Heart right ventricle (tissue), 16 donors: Measurements from ENCODE around the gene SPTLC1. TPM values are rescaled to one million over a fixed set of nuclear protein-coding genes. Genes with fewer than 3 reads are reported as not detected.

Source experiments
- ATAC-seq, 8 donors: fragments of 200-7000 bp; cut with Tn5 transposase; one replicate each; pipeline ENCODE4 v1.9.1; 2020; ENCODE audit warnings: mild to moderate bottlenecking in 8 of 8, moderate library complexity in 8 of 8, moderate number of reproducible peaks in 1 of 8
- DNase-seq, 2 donors: peaks; one replicate each; pipeline ENCODE4 v3.0.0-alpha.2; 2020
- H3K27ac ChIP-seq, 10 donors: fragments of 200-600 bp; sonication (generic) in 2 of 10; one replicate each; pipeline versions ENCODE4 v1.5.0 to v1.8.0; 2020 to 2022; ENCODE audit warnings: mild to moderate bottlenecking in 3 of 10
- H3K27me3 ChIP-seq, 7 donors: fragments of 200-600 bp; one replicate each; pipeline ENCODE4 v1.8.0; 2021 to 2022; ENCODE audit warnings: mild to moderate bottlenecking in 2 of 7
- H3K36me3 ChIP-seq, 9 donors: fragments of 200-600 bp; sonication (generic) in 1 of 9; one replicate each; pipeline versions ENCODE4 v1.5.0 to v1.8.0; 2020 to 2022; ENCODE audit warnings: mild to moderate bottlenecking in 2 of 9
- H3K4me1 ChIP-seq, 9 donors: fragments of 200-600 bp; sonication (generic) in 1 of 9; one replicate each; pipeline versions ENCODE4 v1.5.0 to v1.8.0; 2020 to 2022; ENCODE audit warnings: mild to moderate bottlenecking in 4 of 9
- H3K4me3 ChIP-seq, 10 donors: fragments of 200-600 bp; sonication (generic) in 2 of 10; one replicate each; pipeline versions ENCODE4 v1.5.0 to v1.8.0; 2020 to 2022; ENCODE audit warnings: mild to moderate bottlenecking in 7 of 10, moderate library complexity in 2 of 10
- H3K9me3 ChIP-seq, 11 donors: fragments of 200-600 bp in 10 of 11; sonication (generic) in 2 of 11; one replicate each; pipeline versions ENCODE4 v1.5.0 to v1.8.0; 2013 to 2022; ENCODE audit warnings: mild to moderate bottlenecking in 2 of 11, control low read depth in 1 of 11, moderate library complexity in 1 of 11
- CTCF ChIP-seq, 9 donors: fragments of 200-600 bp; sonication (generic) in 2 of 9; IDR thresholded peaks; one replicate each; pipeline versions ENCODE4 v1.5.0 to v1.8.0; 2021 to 2022; ENCODE audit warnings: antibody characterized with exemption in 9 of 9, mild to moderate bottlenecking in 5 of 9, moderate library complexity in 1 of 9
- WGBS, 2 donors: extraction: QIAGEN DNeasy Blood & Tissue Kit; methylation state at CpG; one replicate each; pipeline ENCODE4 v1.1.7; 2013; ENCODE audit warnings: inconsistent platforms in 1 of 2; 5-methylcytosine and 5-hydroxymethylcytosine counted together
- intact Hi-C, 10 donors: fragments of 100-400 bp; cut with DNase I; formaldehyde crosslinking; loops; one replicate each; pipeline versions ENCODE4 v1.11.1 to v1.14.2; 2022
- polyA plus RNA-seq, 2 donors: library from polyadenylated mRNA; stranded (reverse); fragments of 200-250 nt; gene quantifications; one replicate each; pipeline ENCODE4 v1.2.3, GENCODE V29; 2013
- total RNA-seq, 10 donors: library from RNA; stranded (reverse); fragmentation: NEBNext Ultra II Directional in 3 of 10; extraction: Animal tissue kit (Norgen Biotek cat#: 25700) in 3 of 10; gene quantifications; one replicate each; pipeline versions ENCODE4 v1.2.1 to v1.2.4, GENCODE V29; 2021 to 2023
- donor health status: Arrhythmogenic right ventricular cardiomyopathy.
- donor health status: ischemic (EF 13 %, LVEDD 7.1; RV severe dilation, severe dysfunction).
- donor health status: healthy with polysubstance abuse.
- donor health status: DM: no; HTN: yes; CAD: no.
- donor health status: DM: no; HTN: no; CAD: no.
- donor health status: ischemic (EF 25% LVEDD 6.9; RV normal size, moderate dysfunction).
- donor health status: ischemic (EF 25% LVEDD 5.7; RV mildly dilated, moderate dysfunction).
- donor health status: healthy.
- donor health status: DM: yes; HTN: yes; CAD: no.
- donor health status: Ischemic cardiomyopathy.
- donor health status: ischemic (EF 35%, LVEDD 5.7; RV mildly dilated, moderate dysfunction).
- donor health status: nonischemic (EF 11% LVEDD 7.7; RV severe dilation, severe dysfunction).
- donor health status: DM: yes; HTN: yes; CAD: no.
- donor health status: PGD.
- donor health status: ischemic (EF 29% LVEDD 5.4; RV normal size, mild dysfunction).
- donor health status: nonischemic (EF 23%, LVEDD 6.1; RV moderate dilation, normal function).

The SPTLC1 gene
- total and polyA plus RNA-seq, 12 donors: 17.1 to 28.1 (median 23.0) TPM

- H3K27ac ChIP-seq: peak overlapping the region in 1 of 10 donors; percentile 70
- H3K4me1 ChIP-seq: no peaks in the 10 kb centered on the region
- H3K27me3 ChIP-seq: no peaks in the 10 kb centered on the region
Measured at GRCh38 chr9:92035146-92035545, 80.1 kb downstream of the SPTLC1 start.

GRCh38 chr9:92033991-92034390 lies 81.2 kb downstream of the SPTLC1 start:
- TF ChIP-seq CTCF (IDR thresholded peaks at IDR 0.05): no peak
- no peaks in the 10 kb centered on the region for H3K4me1 ChIP-seq
- no peak overlapping the region for H3K27ac ChIP-seq
- ATAC-seq (no peak), DNase-seq (no peak)
- peaks cover 0 to 93% (median 20%) of the 10 kb centered on the region in 9 donors for H3K36me3 ChIP-seq
- no peaks in the 10 kb centered on the region for H3K27me3 ChIP-seq
- H3K9me3 ChIP-seq: no peaks in the 10 kb centered on the region
- H3K4me3 ChIP-seq: no peak overlapping the region
- intact Hi-C loops: loop anchor here in 1 of 10 donors (10.0 kb wide), 1 partner anchor 81 kb away; the partner anchor contains the start of gene SPTLC1
- whole genome bisulfite sequencing, 2 donors: 98 to 99% methylated on average over 5 of the region's 5 CpGs

More at GRCh38 chr9:92035146-92035545, 80.1 kb downstream of the SPTLC1 start:
- intact Hi-C loops: loop anchor here in 1 of 10 donors (10.0 kb wide), 1 partner anchor 80 kb away; the partner anchor contains the start of gene SPTLC1
- no peaks in the 10 kb centered on the region for H3K9me3 ChIP-seq
- 82 to 85% methylated on average over 4 of the region's 4 CpGs for WGBS, 2 donors
- H3K4me3 ChIP-seq: no peak overlapping the region
- peaks cover 0 to 96% (median 20%) of the 10 kb centered on the region in 9 donors for H3K36me3 ChIP-seq
- DNase-seq (no peak), ATAC-seq (no peak)
- TF ChIP-seq CTCF (IDR thresholded peaks at IDR 0.05): no peak

- intact Hi-C loops: loop anchor here in 1 of 10 donors (10.0 kb wide), 1 partner anchor 81 kb away; the partner anchor contains the start of gene SPTLC1
- no peaks in the 10 kb centered on the region for H3K9me3 ChIP-seq
- WGBS, 2 donors: 95 to 99% methylated on average over 5 of the region's 5 CpGs
- no peaks in the 10 kb centered on the region for H3K27me3 ChIP-seq
- H3K36me3 ChIP-seq: peaks cover 0 to 87% (median 20%) of the 10 kb centered on the region in 9 donors
- H3K27ac ChIP-seq: no peak overlapping the region
- no peak overlapping the region for H3K4me3 ChIP-seq
- ATAC-seq: no peak
- no peak for DNase-seq
- H3K4me1 ChIP-seq: no peaks in the 10 kb centered on the region
- TF ChIP-seq CTCF (IDR thresholded peaks at IDR 0.05): no peak
Measured at GRCh38 chr9:92033307-92033706, 81.9 kb downstream of the SPTLC1 start.

GRCh38 chr9:92032891-92033290 lies 82.3 kb downstream of the SPTLC1 start:
- intact Hi-C loops: loop anchor here in 1 of 10 donors (10.0 kb wide), 1 partner anchor 82 kb away; the partner anchor contains the start of gene SPTLC1
- no peak for TF ChIP-seq CTCF (IDR thresholded peaks at IDR 0.05)
- ATAC-seq (no peak), DNase-seq (no peak)
- Histone ChIP-seq H3K4me3 (no peak overlapping the region), H3K27me3 (no peaks in the 10 kb centered on the region), H3K36me3 (peaks cover 0 to 83% (median 16%) of the 10 kb centered on the region in 9 donors), H3K4me1 (no peaks in the 10 kb centered on the region), H3K27ac (no peak overlapping the region), H3K9me3 (no peaks in the 10 kb centered on the region)
- 93 to 98% methylated on average over 5 of the region's 5 CpGs for WGBS, 2 donors
